GM19452 (cell line): ENCODE data around the gene NCOA5.

ENCODE experiments used
- ATAC-seq: cut with Tn5 transposase; IDR thresholded peaks from one replicate; pipeline ENCODE4 v1.9.1; 2021; ENCODE audit not compliant: unreplicated experiment

NCOA5 gene

DNA sequence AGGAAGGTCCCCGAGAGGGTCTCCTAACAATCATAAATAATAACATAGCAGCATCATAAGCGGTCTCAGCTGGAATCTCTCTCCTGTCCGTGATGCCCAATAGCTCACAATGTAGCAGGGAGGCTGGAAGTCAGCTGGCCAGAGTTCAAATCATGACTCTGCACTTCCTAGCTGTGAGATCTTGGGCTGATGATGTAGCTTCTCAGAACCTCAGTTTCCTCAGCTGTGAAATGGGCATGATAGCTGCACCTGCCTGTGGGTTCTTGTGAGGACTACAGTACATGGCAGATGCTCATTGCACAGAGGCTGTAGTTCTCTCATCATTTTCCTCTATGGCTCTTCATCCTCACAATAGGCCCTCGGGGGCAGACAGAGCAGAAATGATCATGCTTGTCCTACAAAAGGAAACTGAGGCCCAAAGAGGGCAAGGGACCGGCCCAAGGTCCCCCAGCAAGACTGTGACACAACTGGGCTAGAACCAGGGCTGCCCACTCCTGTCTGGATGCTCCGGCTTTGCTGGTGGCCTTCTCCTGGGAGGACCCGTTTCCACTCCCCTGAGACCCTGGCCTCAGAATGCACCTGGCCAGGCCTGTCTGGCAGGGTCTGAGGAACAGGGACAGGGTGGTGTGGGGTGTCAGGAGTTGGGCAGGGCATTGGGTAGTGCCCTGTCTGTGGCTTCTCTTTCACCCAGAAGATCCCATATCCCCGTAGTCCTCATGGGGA, 43.0 kb downstream of the NCOA5 start:
- no peak for ATAC-seq

DNA sequence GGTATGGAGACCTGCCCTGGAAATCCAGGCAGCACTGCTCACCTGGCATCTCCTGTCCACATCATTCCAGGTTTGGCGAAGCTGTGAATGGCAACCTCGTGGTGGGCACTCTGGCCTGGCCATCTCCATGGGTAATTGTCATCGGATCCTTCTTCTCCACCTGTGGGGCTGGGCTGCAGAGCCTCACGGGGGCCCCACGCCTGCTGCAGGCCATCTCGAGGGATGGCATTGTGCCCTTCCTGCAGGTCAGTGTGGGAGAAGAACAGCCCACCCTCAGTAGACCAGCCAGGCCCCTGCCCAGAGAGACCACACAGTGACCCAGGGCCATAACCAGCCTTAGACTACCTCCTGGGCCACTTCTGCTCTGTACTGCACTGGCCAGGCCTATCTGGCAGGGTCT, 44.9 kb downstream of the NCOA5 start:
- ATAC-seq = no peak

DNA sequence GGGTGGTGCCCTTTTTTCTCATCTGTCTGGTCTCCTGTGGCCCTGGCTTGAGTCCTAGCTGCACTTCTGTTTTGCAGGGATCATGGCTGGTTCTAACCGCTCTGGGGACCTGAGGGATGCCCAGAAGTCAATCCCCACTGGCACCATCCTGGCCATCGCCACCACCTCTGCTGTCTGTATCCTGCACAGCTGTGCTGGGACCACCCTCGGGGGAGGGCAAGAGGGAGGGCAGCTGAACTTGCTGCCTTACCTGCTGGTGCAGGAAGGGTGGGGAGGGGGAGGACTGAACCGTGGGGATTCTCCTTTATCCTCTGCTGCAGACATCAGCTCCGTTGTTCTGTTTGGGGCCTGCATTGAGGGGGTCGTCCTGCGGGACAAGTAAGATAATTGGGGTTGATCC, 46.2 kb downstream of the NCOA5 start:
- ATAC-seq = no peak

DNA sequence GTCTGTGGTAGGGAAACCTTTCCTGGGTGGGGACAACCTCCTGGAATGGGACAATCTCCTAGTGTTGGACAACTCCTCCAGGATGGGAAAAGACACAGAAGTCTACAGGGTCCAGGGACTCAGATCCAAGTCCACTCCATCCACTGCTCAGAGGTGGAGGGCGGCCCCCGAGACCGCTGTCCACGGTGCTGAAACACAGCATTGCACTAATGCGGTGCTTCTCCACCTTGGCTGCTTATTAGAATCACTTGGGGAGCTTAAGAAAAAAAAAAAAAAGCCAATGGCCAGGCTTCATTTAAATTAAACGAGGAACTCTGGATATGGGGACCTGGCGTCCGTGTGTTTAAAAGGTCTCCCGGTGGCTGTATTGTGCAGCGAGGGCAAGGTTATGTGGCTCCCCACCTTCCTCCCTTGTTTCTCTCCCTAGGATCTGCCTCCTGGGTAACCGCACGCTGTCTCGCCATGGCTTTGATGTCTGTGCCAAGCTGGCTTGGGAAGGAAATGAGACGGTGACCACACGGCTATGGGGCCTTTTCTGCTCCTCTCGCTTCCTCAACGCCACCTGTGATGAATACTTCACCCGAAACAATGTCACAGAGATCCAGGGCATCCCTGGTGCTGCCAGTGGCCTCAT, 48.7 kb downstream of the NCOA5 start:
- ATAC-seq = no peak

GRCh38 chr20:46037036-46037435, 52.7 kb downstream of the NCOA5 start:
- ATAC-seq = no peak

- no peak for ATAC-seq
Observed at GRCh38 chr20:46036370-46036769, 53.4 kb downstream of the NCOA5 start.

DNA sequence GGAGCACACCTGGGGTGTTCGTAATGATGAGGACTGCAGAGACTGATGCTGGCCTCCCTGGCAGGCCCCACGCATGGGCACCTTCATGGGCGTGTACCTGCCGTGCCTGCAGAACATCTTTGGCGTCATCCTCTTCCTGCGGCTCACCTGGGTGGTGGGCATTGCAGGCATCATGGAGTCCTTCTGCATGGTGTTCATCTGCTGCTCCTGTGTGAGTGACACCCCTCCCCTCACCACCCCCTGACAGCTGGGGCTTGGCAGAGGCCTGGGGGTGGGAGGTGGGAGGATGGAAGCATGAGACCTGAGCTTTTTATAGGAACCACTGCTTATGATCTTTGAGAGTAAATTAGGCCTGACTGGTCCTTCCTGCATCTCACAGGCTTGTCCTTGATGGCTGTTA, 54.0 kb downstream of the NCOA5 start:
- ATAC-seq = no peak

DNA sequence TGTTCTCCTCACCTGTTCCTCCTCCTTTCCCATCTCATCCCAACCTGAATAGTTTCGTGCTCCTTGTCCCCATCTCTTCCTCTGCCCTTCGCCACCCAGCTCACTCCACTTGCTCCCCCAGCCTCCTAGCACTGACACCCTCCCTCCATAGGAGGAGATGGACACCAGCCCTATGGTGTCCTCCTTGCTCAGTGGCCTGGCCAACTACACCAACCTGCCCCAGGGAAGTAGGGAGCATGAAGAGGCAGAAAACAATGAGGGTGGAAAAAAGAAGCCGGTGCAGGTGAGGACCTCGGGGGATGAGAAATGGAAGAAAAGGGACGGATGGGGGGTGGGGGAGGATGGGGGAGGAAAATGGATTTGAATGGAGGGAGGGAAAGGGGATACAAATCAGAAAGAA, 54.5 kb downstream of the NCOA5 start:
- ATAC-seq = no peak

GRCh38 chr20:46034039-46034438, 55.7 kb downstream of the NCOA5 start:
- ATAC-seq = no peak

- no peak for ATAC-seq
Observed at GRCh38 chr20:46031701-46032254, 58.0 kb downstream of the NCOA5 start.

GRCh38 chr20:46031014-46031569, 58.7 kb downstream of the NCOA5 start:
- ATAC-seq = no peak

- ATAC-seq = no peak
Observed at GRCh38 chr20:46030284-46031013, 59.3 kb downstream of the NCOA5 start.

DNA sequence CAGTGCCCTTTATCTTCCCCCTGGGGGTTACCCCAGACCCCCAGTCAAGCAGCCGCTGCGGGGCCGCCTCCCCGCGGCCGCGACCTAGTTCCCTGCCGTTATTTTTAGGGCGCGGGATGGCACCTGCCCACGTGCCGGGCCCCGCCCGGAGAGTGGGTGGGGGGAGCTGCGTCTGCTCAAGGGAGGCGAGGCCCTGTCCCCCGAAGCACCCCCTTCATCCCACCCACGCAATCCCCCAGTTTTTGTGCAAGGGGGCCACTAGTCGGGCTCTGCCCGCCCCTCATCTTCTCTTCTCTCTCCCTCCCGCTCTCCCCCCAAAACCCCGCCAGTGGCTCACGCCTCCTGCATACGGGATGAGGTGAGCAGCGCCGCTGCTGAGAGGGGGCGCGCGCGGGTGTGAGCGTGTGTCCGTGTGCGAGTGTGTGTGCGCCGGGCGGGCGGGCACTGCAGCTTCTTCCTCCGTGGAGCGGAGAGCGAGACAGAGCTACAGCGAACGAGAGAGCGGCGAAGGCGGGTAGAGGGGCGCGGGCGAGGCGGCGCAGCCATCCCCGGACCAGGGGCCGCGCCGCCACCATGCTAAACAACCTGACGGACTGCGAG, 60.9 kb downstream of the NCOA5 start, which contains the start of gene SLC12A5:
Gene SLC12A5, plus strand, starts transcription at position 444 of the 600 bp plus-strand sequence. Its CDS starts 130 bp downstream, at position 574.
- no peak for ATAC-seq

DNA sequence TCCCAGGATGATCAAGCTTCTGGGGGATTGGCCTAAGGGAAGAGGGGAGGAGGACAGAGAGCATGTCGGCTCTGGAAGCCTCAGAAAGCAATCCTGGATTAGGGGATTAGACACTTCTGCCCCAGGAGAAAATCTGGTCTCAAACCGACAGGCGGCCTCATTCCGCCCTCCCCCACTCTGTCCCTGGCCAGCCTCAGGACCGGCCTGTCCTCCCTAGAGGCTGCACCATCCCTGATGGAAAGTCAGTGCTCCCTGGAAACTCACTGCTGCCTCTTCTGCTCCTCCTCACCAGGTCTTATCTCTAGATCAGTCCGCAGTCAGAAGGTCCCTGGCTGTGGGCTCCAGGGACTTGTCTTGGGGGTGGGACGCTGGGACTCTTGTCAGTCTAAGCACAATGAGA, 61.7 kb downstream of the NCOA5 start:
- ATAC-seq = no peak

- no peak for ATAC-seq
Observed at GRCh38 chr20:46027245-46027853, 62.4 kb downstream of the NCOA5 start.

- no peak for ATAC-seq
Observed at GRCh38 chr20:46025376-46025783, 64.4 kb downstream of the NCOA5 start.

- ATAC-seq = no peak
Observed at GRCh38 chr20:46023999-46024398, 65.8 kb downstream of the NCOA5 start.

GRCh38 chr20:46023148-46023484, 66.6 kb downstream of the NCOA5 start:
- no peak for ATAC-seq

- no peak for ATAC-seq
Observed at GRCh38 chr20:46022411-46023147, 67.2 kb downstream of the NCOA5 start.
